K562 (cell line): ENCODE data around the gene PRDM4. TPM values are rescaled to one million over a fixed set of nuclear protein-coding genes. Genes with fewer than 3 reads are reported as not detected.

Experiments
- ATAC-seq: fragments of 200-7000 bp; cut with Tn5 transposase; 3 replicates; pipeline ENCODE4 v1.9.1; 2020; ENCODE audit warnings: moderate library complexity
- BruUV-seq: library from RNA; stranded (reverse); fragments of 400-500 nt; replicated peaks from 2 replicates; lab custom pipeline; 2021; lab: Mats Ljungman, UMichigan
- CTCF ChIA-PET: fragments of 300-600 bp; formaldehyde crosslinking; extraction: SDS; loops from one replicate; lab custom pipeline; 2021; ENCODE audit warnings: low intra/inter-chr PET ratio; lab: Yijun Ruan, JAX
- POLR2A ChIA-PET: fragments of 300-600, 350-650 bp; sonication (Branson Sonifier 250); formaldehyde crosslinking; extraction: SDS; loops from one replicate; lab custom pipeline; 2021; ENCODE audit warnings: antibody characterized with exemption, inconsistent platforms; lab: Yijun Ruan, JAX
- DNase-seq, 4 experiments: peaks; one replicate each; pipeline versions ENCODE4 v3.0.0 to v3.0.0-alpha.2; 2011 to 2018; ENCODE audit warnings: low spot score in 3 of 4, mixed read lengths in 3 of 4; ENCODE audit errors: extremely low read depth in 1 of 4
- FAIRE-seq: peaks from 2 replicates; lab custom pipeline; 2011; peaks lifted over from hg19 to GRCh38; lab: Jason Lieb, UNC
- H2AFZ ChIP-seq: 2 replicates; pipeline ENCODE4 v1.6.0; 2011; ENCODE audit warnings: low read depth, low read length, control low read depth, inconsistent platforms
- H3K27ac ChIP-seq: fragments of 200-600 bp; 3 replicates; pipeline ENCODE4 v1.8.0; 2011; ENCODE audit warnings: low read depth, mild to moderate bottlenecking, control low read depth, inconsistent platforms, low read length, moderate library complexity, mixed read lengths; ENCODE audit errors: extremely low read depth
- H3K27me3 ChIP-seq, 2 experiments: fragments of 300-600 bp in 1 of 2; 2 replicates in 1 of 2; 3 replicates in 1 of 2; pipeline versions ENCODE4 v1.6.0 to v1.8.0; 2011; ENCODE audit warnings: inconsistent platforms in 2 of 2, low read length in 2 of 2, mild to moderate bottlenecking in 1 of 2, mixed read lengths in 1 of 2, moderate library complexity in 1 of 2; ENCODE audit not compliant: control insufficient read depth in 2 of 2, insufficient read depth in 2 of 2
- H3K36me3 ChIP-seq: fragments of 300-600 bp; 3 replicates; pipeline ENCODE4 v1.8.0; 2011; ENCODE audit warnings: mild to moderate bottlenecking, low read length, inconsistent platforms; ENCODE audit not compliant: control insufficient read depth, insufficient read depth
- H3K4me1 ChIP-seq, 2 experiments: fragments of 200-600 bp in 1 of 2; replicated peaks in 1 of 2; 2 replicates in 1 of 2; 3 replicates in 1 of 2; pipeline versions ENCODE4 v1.5.1 to v1.8.0; 2011; ENCODE audit warnings: inconsistent platforms in 2 of 2, low read length in 2 of 2, mild to moderate bottlenecking in 1 of 2, mixed read lengths in 1 of 2, moderate library complexity in 1 of 2; ENCODE audit not compliant: control insufficient read depth in 2 of 2, insufficient read depth in 2 of 2
- H3K4me2 ChIP-seq: 2 replicates; pipeline ENCODE4 v1.6.1; 2011; ENCODE audit warnings: low read length, control low read depth, inconsistent platforms, mixed read lengths; ENCODE audit not compliant: insufficient read depth
- H3K4me3 ChIP-seq: fragments of 200-600 bp; sonication (generic), shearing (Covaris generic); 2 replicates; pipeline ENCODE4 v1.5.1; 2016; ENCODE audit warnings: control low read depth, inconsistent platforms
- H3K79me2 ChIP-seq: fragments of 200-600 bp; 3 replicates; pipeline ENCODE4 v1.8.0; 2011; ENCODE audit warnings: low read length, inconsistent platforms; ENCODE audit not compliant: control insufficient read depth, insufficient read depth
- H3K9ac ChIP-seq, 2 experiments: 2 replicates each; pipeline versions ENCODE4 v1.6.0 to v1.6.1; 2011; ENCODE audit warnings: low read depth in 2 of 2, low read length in 2 of 2, control low read depth in 1 of 2, inconsistent platforms in 1 of 2, mild to moderate bottlenecking in 1 of 2, mixed read lengths in 1 of 2; ENCODE audit not compliant: insufficient read depth in 1 of 2
- H3K9me1 ChIP-seq: one replicate; pipeline ENCODE4 v1.6.0; 2011; ENCODE audit warnings: inconsistent platforms, mild to moderate bottlenecking, low read length, moderate library complexity; ENCODE audit not compliant: control insufficient read depth, insufficient read depth
- H3K9me3 ChIP-seq: replicated peaks from 2 replicates; pipeline ENCODE4 v1.5.1; 2011; ENCODE audit warnings: low read depth, low read length, inconsistent platforms; ENCODE audit not compliant: control insufficient read depth, insufficient read depth
- H4K20me1 ChIP-seq: replicated peaks from 2 replicates; pipeline ENCODE4 v1.6.1; 2011; ENCODE audit warnings: low read length, inconsistent platforms, mixed read lengths; ENCODE audit not compliant: control insufficient read depth, insufficient read depth
- EP300 ChIP-seq: IDR thresholded peaks from 2 replicates; pipeline ENCODE4 v1.6.1; 2012; ENCODE audit warnings: low read length, improper control_type of control experiment
- HLTF ChIP-seq: fragments of 450-650 bp; IDR thresholded peaks from 2 replicates; pipeline ENCODE4 v1.6.1; 2016
- NRF1 ChIP-seq, 2 experiments: fragments of 450-650 bp; IDR thresholded peaks in 1 of 2; conservative IDR thresholded peaks in 1 of 2; 2 replicates each; pipeline ENCODE4 v1.6.1; 2014; ENCODE audit warnings: mild to moderate bottlenecking in 2 of 2
- TEAD1 ChIP-seq, 2 experiments: fragments of 450-650 bp in 1 of 2; sonication (generic) in 1 of 2; formaldehyde crosslinking; IDR thresholded peaks; 2 replicates each; pipeline versions ENCODE4 v1.4.0 to v1.8.0; 2020 to 2022; ENCODE audit warnings: mild to moderate bottlenecking in 2 of 2, missing genetic modification reagents in 1 of 2
- ZNF318 ChIP-seq, 2 experiments: fragments of 450-650 bp; IDR thresholded peaks; 2 replicates each; pipeline ENCODE4 v1.6.1; 2016; ENCODE audit warnings: mild to moderate bottlenecking in 2 of 2, borderline replicate concordance in 1 of 2, low read depth in 1 of 2, moderate library complexity in 1 of 2
- ZNF639 ChIP-seq, 2 experiments: fragments of 200-800 bp in 1 of 2; sonication (Bioruptor generic) in 1 of 2; sonication (generic) in 1 of 2; formaldehyde crosslinking in 1 of 2; IDR thresholded peaks in 1 of 2; conservative IDR thresholded peaks in 1 of 2; 2 replicates each; pipeline versions ENCODE4 v1.5.0 to v1.6.1; 2016 to 2020; ENCODE audit warnings: missing compliant biosample characterization in 1 of 2, missing genetic modification characterization in 1 of 2, missing genetic modification reagents in 1 of 2
- WGBS: fragments of 100-300 bp; shearing (Covaris generic); methylation state at CpG from one replicate; pipeline ENCODE4 v1.1.6; 2016; ENCODE audit warnings: low coverage, mixed read lengths; ENCODE audit not compliant: insufficient coverage; ENCODE audit errors: missing lambda C conversion rate; 5-methylcytosine and 5-hydroxymethylcytosine counted together
- in situ Hi-C: fragments of 300-500 bp; cut with MboI; formaldehyde crosslinking; loops from 4 replicates; pipeline ENCODE4 v1.15.0; 2018; ENCODE audit warnings: inconsistent platforms, mixed read lengths
- intact Hi-C: fragments of 100-400 bp; cut with micrococcal nuclease; formaldehyde crosslinking; loops from 2 replicates; pipeline ENCODE4 v1.14.2; 2022
- polyA plus RNA-seq, 8 experiments: library from polyadenylated mRNA; depleted of rRNA in 4 of 8; stranded (reverse) in 5 of 8; unstranded in 3 of 8; fragments of >200 nt; fragmentation: Nextera tagmentation in 2 of 8; fragmentation: Illumina TruSeq in 1 of 8; extraction: Ambion mirVana in 2 of 8; extraction: Trizol in 1 of 8; gene quantifications; 2 replicates each; pipeline versions ENCODE4 v1.2.1 to v1.2.3, GENCODE V29; 2011 to 2014; ENCODE audit warnings: inconsistent platforms in 1 of 8, missing spikeins in 1 of 8
- total RNA-seq, 7 experiments: library from RNA; depleted of rRNA in 6 of 7; stranded (reverse); fragments of >200 nt in 6 of 7; fragmentation: Illumina TruSeq in 2 of 7; extraction: Trizol in 2 of 7; gene quantifications; 2 replicates each; pipeline versions ENCODE4 v1.2.1 to v1.2.3, GENCODE V29; 2011 to 2021; ENCODE audit warnings: low replicate concordance in 1 of 7
- TF ChIP-seq, protein P1 (sequence below): fragments of 450-650 bp; IDR thresholded peaks from 2 replicates; pipeline ENCODE4 v1.6.1; 2018; ENCODE audit warnings: mild to moderate bottlenecking, low read depth; ENCODE audit not compliant: partially characterized antibody

PRDM4 gene
- total and polyA plus RNA-seq, 9 of the 15 experiments (the other 6 are each of a cell fraction or from before 2014, with no cell fraction given): 5.9 to 26.0 (median 20.0) TPM

GRCh38 chr12:107788690-107789458 lies 27.9 kb upstream of the PRDM4 start:
- Histone ChIP-seq H3K79me2 (no peaks in the 10 kb centered on the region), H3K9me3 (no peaks in the 10 kb centered on the region), H3K9me1 (no peaks in the 10 kb centered on the region), H2AFZ (no peak overlapping the region), H3K4me1 (no peaks in the 10 kb centered on the region), H3K27me3 (peaks cover 5 to 12% of the 10 kb centered on the region in 2 experiments; a peak in 3 of 5 replicates), H3K4me3 (no peak overlapping the region), H3K9ac (no peak overlapping the region), H4K20me1 (no peaks in the 10 kb centered on the region)
- no peak for DNase-seq
- no peak for FAIRE-seq
- no TSS peak for BruUV-seq
- intact Hi-C loops: no loop called here
- ATAC-seq: no peak
- under 1% methylated on average over 17 of the region's 17 CpGs for WGBS
- ChIA-PET POLR2A (no interaction called here), CTCF (no interaction called here)
- TF ChIP-seq TEAD1 (CRISPR knock-in tag; IDR thresholded peaks at IDR 0.05) (no peak), EP300 (no peak), ZNF318 (IDR thresholded peaks at IDR 0.05; ENCODE audit: borderline replicate concordance in 1 of 2, low read depth in 1 of 2) (no peak), NRF1 (conservative IDR thresholded peaks at IDR 0.05 in 1 of 2, IDR thresholded peaks at IDR 0.05 in 1 of 2) (peak; percentile 45 to 54; a peak in 3 of 4 replicates), ZNF639 (CRISPR knock-in tag; conservative IDR thresholded peaks at IDR 0.05 in 1 of 2, IDR thresholded peaks at IDR 0.05 in 1 of 2) (no peak), HLTF (no peak)
- TF ChIP-seq, protein P1, sequence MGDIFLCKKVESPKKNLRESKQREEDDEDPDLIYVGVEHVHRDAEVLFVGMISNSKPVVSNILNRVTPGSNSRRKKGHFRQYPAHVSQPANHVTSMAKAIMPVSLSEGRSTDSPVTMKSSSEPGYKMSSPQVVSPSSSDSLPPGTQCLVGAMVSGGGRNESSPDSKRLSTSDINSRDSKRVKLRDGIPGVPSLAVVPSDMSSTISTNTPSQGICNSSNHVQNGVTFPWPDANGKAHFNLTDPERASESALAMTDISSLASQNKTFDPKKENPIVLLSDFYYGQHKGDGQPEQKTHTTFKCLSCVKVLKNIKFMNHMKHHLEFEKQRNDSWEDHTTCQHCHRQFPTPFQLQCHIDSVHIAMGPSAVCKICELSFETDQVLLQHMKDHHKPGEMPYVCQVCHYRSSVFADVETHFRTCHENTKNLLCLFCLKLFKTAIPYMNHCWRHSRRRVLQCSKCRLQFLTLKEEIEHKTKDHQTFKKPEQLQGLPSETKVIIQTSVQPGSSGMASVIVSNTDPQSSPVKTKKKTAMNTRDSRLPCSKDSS: no peak
- TF ChIP-seq, all 486 proteins: peak for 1
- H3K36me3 ChIP-seq: no peaks in the 10 kb centered on the region
- in situ Hi-C loops: no loop called here
- no peak overlapping the region for H3K4me2 ChIP-seq
- no peak overlapping the region for H3K27ac ChIP-seq
